ENCODE results near the gene ROBO1.

DNA sequence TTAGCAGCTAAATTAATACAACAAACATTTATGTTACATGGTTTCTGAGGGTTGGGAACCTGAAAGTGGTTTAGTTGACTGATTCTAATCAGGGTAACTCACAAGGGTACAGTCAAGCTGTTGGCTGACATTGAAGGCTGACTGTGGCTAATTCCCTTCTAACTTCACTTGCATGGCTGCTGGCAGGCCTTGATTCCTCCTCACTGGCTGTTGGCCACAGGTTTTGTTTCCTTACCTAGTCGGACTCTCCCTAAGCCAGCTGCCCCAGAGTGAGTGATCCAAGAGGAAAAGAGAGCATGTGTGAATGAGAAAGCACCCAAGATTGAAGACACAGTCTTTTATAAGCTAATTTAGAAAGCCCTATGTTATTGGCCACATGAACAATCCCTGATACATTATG is 700.1 kb downstream of the ROBO1 start:
- TF ChIP-seq, protein P1, sequence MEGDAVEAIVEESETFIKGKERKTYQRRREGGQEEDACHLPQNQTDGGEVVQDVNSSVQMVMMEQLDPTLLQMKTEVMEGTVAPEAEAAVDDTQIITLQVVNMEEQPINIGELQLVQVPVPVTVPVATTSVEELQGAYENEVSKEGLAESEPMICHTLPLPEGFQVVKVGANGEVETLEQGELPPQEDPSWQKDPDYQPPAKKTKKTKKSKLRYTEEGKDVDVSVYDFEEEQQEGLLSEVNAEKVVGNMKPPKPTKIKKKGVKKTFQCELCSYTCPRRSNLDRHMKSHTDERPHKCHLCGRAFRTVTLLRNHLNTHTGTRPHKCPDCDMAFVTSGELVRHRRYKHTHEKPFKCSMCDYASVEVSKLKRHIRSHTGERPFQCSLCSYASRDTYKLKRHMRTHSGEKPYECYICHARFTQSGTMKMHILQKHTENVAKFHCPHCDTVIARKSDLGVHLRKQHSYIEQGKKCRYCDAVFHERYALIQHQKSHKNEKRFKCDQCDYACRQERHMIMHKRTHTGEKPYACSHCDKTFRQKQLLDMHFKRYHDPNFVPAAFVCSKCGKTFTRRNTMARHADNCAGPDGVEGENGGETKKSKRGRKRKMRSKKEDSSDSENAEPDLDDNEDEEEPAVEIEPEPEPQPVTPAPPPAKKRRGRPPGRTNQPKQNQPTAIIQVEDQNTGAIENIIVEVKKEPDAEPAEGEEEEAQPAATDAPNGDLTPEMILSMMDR (IDR thresholded peaks at IDR 0.05) = no peak
- TF ChIP-seq EZH2 (IDR thresholded peaks at IDR 0.05; ENCODE audit: borderline replicate concordance, insufficient read depth, low read depth, low read length, poor library complexity, severe bottlenecking) = no peak

Data from B cell (primary cell).